HG02970 (cell line): ENCODE results near the gene IL18.
"Not testable (repeated sequence)": the region's sequence is repeated elsewhere in the genome, so short reads cannot be mapped to it uniquely, and the experiment has no call there.

Experiments used
- ATAC-seq: cut with Tn5 transposase; IDR thresholded peaks from one replicate; pipeline ENCODE4 v1.9.1; 2021; ENCODE audit warnings: mild to moderate bottlenecking, moderate library complexity, moderate number of reproducible peaks; ENCODE audit not compliant: unreplicated experiment, low FRiP score

The IL18 gene

DNA sequence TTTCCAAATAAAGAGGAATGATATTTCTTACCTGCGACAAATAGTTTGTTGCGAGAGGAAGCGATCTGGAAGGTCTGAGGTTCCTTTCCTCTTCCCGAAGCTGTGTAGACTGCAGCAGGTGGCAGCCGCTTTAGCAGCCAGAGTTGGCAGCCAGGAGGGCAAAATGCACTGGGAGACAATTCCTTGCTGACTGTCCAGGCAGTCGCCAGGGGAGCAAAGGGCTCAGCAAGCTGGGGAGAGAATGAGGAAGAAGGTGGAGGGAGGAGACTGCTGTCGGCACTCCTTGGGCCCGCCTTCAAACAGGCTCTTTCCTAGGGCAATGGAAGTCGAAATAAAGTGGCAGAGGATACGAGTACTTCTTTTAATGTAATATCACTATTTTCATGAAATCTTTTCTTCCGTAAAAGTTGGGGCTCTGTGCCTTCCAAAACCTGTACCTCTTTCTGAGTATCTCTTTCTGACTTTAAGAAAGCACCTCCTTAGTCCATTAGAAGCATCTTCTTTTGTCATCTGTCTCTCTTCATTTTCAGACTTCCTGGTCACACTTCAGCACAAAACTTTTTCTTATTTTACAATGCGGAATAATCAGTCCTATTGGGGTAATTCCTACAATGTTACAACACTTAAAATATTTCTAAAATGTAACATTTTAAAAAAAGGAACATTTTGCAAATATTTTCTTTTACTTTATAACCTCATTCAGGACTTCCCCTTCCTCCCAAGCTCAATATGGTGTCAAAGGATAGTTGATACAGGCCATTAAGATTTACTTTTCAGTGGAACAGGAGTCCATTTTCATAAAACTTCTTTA lies at the start of gene IL18:
Gene IL18 (minus strand): TSS at position 220 of the 811 bp plus-strand sequence. CDS start 9,041 bp downstream, outside the sequence.
- no peak for ATAC-seq

DNA sequence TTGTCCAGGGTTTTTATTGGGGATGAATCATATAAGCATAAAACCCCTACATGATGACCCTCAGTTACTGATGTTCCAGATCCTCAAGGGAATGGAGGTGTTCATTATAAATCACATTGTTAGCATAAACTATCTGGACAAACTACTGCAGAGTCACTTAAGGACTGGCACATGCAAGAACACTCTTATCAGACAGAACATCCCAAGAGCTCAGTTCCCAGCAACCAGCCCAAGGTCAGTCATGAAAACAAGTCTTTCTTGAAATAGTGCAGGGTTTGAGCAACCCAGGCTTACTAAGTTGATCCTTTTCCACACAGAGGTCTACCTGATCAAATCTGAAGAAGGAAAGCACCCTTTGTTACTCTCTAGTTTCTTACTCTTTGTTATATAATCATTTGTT lies 48.8 kb upstream of the IL18 start:
- no peak for ATAC-seq

DNA sequence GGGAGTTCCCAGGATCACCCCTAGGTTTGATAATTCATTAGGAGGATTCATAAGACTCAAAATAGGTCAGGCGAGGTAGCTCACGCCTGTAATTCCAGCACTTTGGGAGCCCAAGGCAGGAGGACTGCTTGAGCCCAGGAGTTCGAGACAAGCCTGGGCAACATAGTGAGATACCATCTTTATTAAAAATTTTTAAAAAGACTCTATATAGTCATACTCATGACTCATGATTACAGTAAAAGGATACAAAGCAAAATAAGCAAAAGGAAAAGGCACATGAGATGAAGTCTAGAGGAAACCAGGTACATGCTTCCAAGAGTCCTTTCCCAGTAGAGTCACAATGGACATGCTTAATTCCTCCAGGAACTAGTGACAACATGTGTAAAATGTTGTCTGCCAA lies 48.4 kb upstream of the IL18 start:
- ATAC-seq: no peak

GRCh38 chr11:112211536-112211935 lies 47.6 kb upstream of the IL18 start:
- no peak for ATAC-seq

DNA sequence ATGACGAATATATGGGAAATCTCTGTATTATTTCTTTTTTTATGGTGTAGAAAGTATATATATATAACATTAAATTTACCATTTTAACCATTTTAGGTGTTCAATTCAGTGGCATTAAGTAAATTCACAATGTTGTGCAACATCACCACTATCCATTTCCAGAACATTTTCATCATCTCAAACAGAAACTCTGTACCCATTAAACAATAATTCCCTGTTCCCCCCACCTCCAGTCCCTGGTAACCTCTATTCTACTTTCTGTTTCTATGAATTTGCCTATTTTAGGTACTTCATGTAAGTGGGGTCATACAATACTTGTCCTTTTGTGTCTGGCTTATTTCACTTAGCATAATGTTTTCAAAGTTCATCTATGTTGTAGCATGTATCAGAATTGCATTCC lies 47.0 kb upstream of the IL18 start:
- ATAC-seq: no peak

DNA sequence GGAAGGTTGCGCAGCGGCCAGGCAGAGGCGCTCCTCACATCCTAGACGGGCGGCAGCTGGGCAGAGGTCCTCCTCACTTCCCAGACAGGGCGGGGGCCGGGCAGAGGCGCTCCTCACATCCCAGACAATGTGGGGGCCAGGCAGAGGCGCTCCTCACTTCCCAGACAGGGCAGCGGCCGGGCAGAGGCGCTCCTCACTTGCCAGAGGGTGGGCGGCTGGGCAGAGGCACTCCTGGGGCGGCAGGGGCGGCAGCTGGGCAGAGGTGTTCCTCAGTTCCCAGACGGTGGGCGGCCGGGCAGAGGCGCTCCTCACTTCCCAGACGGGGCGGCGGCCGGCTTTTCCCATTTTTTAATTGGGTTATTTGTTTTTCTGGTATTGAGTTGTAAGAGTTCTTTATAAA lies 42.2 kb upstream of the IL18 start:
- no peak for ATAC-seq

- ATAC-seq: no peak
Observed at GRCh38 chr11:112200252-112200651, 36.4 kb upstream of the IL18 start.

DNA sequence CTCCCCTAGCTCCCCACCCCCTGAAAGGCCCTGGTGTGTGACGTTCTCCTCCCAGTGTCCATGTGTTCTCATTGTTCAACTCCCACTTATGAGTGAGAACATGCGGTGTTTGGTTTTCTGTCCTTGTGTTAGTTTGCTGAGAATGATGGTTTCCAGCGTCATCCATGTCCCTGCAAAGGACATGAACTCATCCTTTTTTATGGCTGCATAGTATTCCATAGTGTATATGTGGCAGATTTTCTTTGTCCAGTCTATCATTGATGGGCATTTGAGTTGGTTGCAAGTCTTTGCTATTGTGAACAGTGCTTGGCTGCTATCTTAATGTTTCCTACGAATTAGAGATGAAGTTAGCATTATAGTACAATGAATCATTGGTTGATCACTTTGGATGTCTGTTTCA lies 35.2 kb upstream of the IL18 start:
- not testable (repeated sequence) for ATAC-seq

DNA sequence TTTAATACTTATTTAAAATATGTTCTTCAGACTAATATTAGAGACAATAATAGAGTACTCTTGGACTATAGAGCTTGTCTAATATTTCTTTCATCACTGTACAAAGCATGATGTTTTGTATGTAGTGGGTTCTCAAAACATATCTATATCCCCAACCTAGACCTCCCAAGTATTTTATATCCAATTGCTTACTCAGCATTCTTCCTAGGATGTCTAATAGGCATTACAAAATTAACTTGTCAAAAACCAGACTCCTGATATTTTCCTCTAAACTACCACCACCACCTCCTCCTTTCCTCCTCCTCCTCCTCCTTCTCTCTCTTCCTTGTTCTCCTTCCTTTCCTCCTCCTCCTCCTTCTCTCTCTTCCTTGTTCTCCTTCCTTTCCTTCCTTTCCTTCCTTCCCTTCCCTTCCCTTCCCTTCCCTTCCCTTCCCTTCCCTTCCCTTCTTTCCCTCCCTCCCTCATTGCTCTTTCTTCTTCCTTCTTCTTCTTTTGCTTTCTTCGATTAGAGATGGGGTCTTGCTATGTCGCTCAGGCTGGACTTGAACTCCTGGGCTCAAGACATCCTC lies 32.7 kb upstream of the IL18 start:
- ATAC-seq: no peak

DNA sequence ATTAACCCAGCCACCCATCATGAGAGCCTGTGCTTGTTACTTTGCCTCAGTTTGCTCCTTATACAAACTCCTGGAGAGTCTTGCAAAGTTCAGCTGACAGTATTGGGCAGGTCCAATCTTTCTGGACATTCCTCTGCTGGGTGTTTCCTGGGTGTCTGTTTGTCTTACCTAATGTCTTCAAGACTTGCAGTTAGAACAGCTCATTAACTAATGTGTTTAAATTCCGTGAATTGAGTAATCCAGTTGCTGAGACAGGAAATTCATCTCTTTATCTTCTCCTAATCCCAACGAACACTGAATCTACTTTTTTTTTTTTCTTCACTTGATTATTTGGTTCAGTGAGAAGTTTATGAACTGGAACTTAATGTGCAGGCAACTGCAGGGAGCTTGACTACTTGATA lies 32.1 kb upstream of the IL18 start:
- ATAC-seq: no peak

DNA sequence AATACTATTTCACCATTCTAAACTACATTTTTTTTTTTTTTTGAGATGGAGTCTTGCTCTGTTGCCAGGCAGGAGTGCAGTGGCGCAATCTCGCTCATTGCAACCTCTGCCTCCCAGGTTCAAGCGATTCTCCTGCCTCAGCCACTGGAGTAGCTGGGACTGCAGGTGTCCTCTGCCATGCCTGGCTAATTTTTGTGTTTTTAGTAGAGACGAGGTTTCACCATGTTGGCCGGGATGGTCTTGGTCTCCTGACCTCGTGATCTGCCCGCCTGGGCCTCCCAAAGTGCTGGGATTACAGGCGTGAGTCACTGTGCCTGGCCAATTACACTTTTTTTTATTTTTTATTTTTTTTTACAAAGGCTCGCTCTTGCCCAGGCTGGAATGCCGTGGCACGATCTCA lies 31.2 kb upstream of the IL18 start:
- not testable (repeated sequence) for ATAC-seq

- no peak for ATAC-seq
Observed at GRCh38 chr11:112186304-112186703, 22.4 kb upstream of the IL18 start.

GRCh38 chr11:112185883-112186282 lies 22.0 kb upstream of the IL18 start:
- ATAC-seq: no peak

DNA sequence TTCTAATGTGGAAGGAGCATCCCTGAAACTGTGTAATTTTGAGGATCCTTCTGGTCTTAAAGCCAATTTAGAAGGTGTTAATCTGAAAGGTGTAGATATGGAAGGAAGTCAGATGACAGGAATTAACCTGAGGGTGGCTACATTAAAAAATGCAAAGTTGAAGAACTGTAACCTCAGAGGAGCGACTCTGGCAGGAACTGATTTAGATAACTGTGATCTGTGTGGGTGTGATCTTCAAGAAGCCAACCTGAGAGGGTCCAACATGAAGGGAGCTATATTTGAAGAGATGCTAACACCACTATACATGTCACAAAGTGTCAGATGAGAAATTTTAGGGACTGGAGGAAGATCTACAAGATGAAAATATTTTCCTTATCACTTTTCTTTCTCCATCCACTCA lies 19.0 kb upstream of the IL18 start:
- no peak for ATAC-seq

GRCh38 chr11:112179601-112180000 lies 15.7 kb upstream of the IL18 start:
- ATAC-seq: no peak

DNA sequence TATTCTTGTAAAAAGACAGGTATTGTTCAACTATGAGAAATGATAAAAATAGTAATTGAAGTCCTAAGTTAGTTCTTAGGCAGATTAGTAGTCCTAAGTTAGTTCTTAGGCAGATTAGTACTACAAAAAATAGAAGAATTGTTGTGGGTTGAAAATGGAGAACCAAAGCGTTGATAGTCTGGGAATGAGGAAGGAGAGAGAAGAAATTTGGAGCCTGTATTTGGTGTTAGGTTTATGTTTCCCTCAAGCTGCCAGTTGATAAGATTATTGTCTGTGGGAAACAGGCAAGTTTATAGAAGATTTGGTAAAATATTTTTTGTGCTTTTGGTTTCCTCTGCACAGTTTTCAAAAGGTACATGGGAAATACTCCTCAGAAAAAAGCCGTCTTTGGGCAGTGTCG lies 15.0 kb upstream of the IL18 start:
- no peak for ATAC-seq

DNA sequence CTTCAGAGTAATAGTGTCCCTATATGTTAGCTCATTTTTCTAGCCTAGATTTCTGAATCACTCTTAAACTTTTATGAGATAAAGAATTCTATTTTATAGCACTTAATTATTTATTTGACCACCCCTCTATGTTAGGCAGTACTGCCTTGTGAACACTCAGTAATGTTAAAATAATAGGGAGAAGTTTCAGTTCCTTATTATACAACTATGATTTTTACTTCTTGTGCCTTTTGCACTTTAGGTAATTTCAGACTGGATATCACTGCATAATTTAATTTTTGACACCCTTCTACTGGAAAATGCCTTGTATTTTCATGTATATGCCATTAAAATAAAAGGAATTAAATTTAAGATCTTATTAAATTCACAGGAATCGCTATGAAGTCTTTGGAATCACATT lies 14.5 kb upstream of the IL18 start:
- ATAC-seq: no peak

GRCh38 chr11:112177589-112177988 lies 13.7 kb upstream of the IL18 start:
- no peak for ATAC-seq

GRCh38 chr11:112176077-112176476 lies 12.2 kb upstream of the IL18 start:
- ATAC-seq: no peak

DNA sequence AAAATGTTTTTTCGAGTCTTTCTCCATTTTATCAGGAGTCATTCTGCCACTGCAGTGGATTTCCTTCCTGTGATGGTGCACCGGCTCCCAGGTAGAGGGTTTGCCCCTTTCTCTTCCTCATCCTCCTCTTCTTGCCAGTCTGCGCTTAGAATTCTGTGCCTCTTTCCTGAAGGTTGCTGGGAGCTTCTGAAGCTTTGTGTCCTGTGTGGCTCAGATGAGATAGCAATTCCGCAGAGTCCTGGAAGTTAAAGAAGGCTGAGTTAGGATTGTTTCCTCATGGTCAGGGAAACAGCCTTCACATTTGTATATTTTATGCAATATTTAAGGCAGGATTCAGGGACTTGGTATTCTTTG lies 11.7 kb upstream of the IL18 start:
- ATAC-seq: no peak

- ATAC-seq: no peak
Observed at GRCh38 chr11:112174789-112175598, 11.1 kb upstream of the IL18 start, which contains the start of gene BCO2. Gene BCO2 (plus strand): TSS chr11:112175512. CDS start chr11:112175602, 90 bp downstream.
